Thyroid gland (tissue), 4 donors: ENCODE data around the gene TBC1D5.

ENCODE experiments used
- POLR2A ChIP-seq, 2 donors: fragments of 450-650 bp; IDR thresholded peaks; one replicate each; pipeline ENCODE4 v1.6.1; 2017; ENCODE audit warnings: antibody characterized with exemption in 2 of 2, mild to moderate bottlenecking in 2 of 2, moderate library complexity in 1 of 2
- TF ChIP-seq, protein P1 (sequence below), 6 experiments: fragments of 200-600 bp in 3 of 6; fragments of 450-650 bp in 3 of 6; sonication (generic) in 3 of 6; IDR thresholded peaks; one replicate each; pipeline ENCODE4 v1.5.1; 2016 to 2019; ENCODE audit warnings: antibody characterized with exemption in 6 of 6, mild to moderate bottlenecking in 2 of 6, inconsistent platforms in 1 of 6, moderate library complexity in 1 of 6

DNA sequence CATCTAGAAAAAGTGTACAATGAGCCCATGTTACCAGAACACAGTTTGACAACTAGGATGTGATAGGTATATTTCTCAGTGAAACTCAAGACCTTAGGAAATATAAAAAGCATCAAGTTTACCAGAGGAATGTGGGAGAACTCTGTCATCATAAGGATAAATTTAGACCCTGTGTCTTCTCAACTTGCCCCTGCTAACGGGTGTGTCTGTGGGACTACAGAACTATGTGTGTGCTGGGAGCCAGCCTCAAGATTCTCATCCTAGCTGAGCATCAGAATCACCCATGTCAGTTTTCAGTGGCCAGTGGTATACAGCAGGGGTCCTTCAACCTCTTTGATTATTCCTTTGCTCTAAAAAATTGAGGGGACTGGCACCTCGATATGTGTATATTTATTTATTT, 464.4 kb downstream of the TBC1D5 start:
- TF ChIP-seq, protein P1, sequence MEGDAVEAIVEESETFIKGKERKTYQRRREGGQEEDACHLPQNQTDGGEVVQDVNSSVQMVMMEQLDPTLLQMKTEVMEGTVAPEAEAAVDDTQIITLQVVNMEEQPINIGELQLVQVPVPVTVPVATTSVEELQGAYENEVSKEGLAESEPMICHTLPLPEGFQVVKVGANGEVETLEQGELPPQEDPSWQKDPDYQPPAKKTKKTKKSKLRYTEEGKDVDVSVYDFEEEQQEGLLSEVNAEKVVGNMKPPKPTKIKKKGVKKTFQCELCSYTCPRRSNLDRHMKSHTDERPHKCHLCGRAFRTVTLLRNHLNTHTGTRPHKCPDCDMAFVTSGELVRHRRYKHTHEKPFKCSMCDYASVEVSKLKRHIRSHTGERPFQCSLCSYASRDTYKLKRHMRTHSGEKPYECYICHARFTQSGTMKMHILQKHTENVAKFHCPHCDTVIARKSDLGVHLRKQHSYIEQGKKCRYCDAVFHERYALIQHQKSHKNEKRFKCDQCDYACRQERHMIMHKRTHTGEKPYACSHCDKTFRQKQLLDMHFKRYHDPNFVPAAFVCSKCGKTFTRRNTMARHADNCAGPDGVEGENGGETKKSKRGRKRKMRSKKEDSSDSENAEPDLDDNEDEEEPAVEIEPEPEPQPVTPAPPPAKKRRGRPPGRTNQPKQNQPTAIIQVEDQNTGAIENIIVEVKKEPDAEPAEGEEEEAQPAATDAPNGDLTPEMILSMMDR (IDR thresholded peaks at IDR 0.05): no peak
- no peak for TF ChIP-seq POLR2A (IDR thresholded peaks at IDR 0.05)
